ENCODE measurements around the gene GSC. TPM values are rescaled to one million over a fixed set of nuclear protein-coding genes. Genes with fewer than 3 reads are reported as not detected.

GSC gene
- total RNA-seq, 1 donor from 2014 or later: not detected

GRCh38 chr14:94771158-94771905 lies 1.4 kb upstream of the GSC start:
- no peaks in the 10 kb centered on the region for H3K79me2 ChIP-seq (ENCODE audit: insufficient read depth, low read length)
- H3K4me1 ChIP-seq (ENCODE audit: insufficient read depth, low read length): peaks cover 13% of the 10 kb centered on the region
- peak overlapping the region; percentile 53 for H3K27ac Mint-ChIP-seq (ENCODE audit: unreplicated experiment)
- peaks cover 2% of the 10 kb centered on the region for H3K36me3 Mint-ChIP-seq (ENCODE audit: low read depth, unreplicated experiment)
- H3K9me3 ChIP-seq (ENCODE audit: insufficient read depth, low read depth, low read length): peaks cover 5% of the 10 kb centered on the region
- no peak overlapping the region for H3K27ac ChIP-seq (ENCODE audit: low read depth, low read length)
- peaks cover 81% of the 10 kb centered on the region for H3K27me3 Mint-ChIP-seq (ENCODE audit: low read depth, unreplicated experiment)
- no peak overlapping the region for H3K4me3 ChIP-seq (ENCODE audit: insufficient read depth, low read depth, low read length)
- peaks cover 19% of the 10 kb centered on the region for H3K9me3 Mint-ChIP-seq (ENCODE audit: unreplicated experiment)
- H3K9ac ChIP-seq (ENCODE audit: low read length): no peak overlapping the region
- DNase-seq (ENCODE audit: low read depth) (no peak), FAIRE-seq (no peak)
- no peaks in the 10 kb centered on the region for H3K4me1 Mint-ChIP-seq (ENCODE audit: low read depth, unreplicated experiment)
- no peak overlapping the region for H2AFZ ChIP-seq (ENCODE audit: low read depth, low read length)
- H4K20me1 ChIP-seq (ENCODE audit: insufficient read depth, low read length): peaks cover 3% of the 10 kb centered on the region
- H3K4me3 Mint-ChIP-seq (ENCODE audit: unreplicated experiment): no peak overlapping the region
- peaks cover 86% of the 10 kb centered on the region for H3K27me3 ChIP-seq (ENCODE audit: insufficient read depth, low read length)
- peak; percentile 99 for TF ChIP-seq EZH2 (IDR thresholded peaks at IDR 0.05; ENCODE audit: insufficient read depth, low read length)
- no peak for TF ChIP-seq CTCF (IDR thresholded peaks at IDR 0.05; ENCODE audit: insufficient read depth, low read depth, low read length)
- H3K4me2 ChIP-seq (ENCODE audit: low read length): no peak overlapping the region
- H3K36me3 ChIP-seq (ENCODE audit: insufficient read depth, low read length): no peaks in the 10 kb centered on the region

GRCh38 chr14:94770815-94771157 lies 873 bp upstream of the GSC start:
- H4K20me1 ChIP-seq (ENCODE audit: insufficient read depth, low read length): peaks cover 3% of the 10 kb centered on the region
- peaks cover 12% of the 10 kb centered on the region for H3K4me1 ChIP-seq (ENCODE audit: insufficient read depth, low read length)
- peaks cover 89% of the 10 kb centered on the region for H3K27me3 ChIP-seq (ENCODE audit: insufficient read depth, low read length)
- peaks cover 19% of the 10 kb centered on the region for H3K9me3 Mint-ChIP-seq (ENCODE audit: unreplicated experiment)
- DNase-seq (ENCODE audit: low read depth) (no peak), FAIRE-seq (no peak)
- H3K36me3 Mint-ChIP-seq (ENCODE audit: low read depth, unreplicated experiment): peaks cover 2% of the 10 kb centered on the region
- peak overlapping the region; percentile 73 for H3K4me2 ChIP-seq (ENCODE audit: low read length)
- no peak overlapping the region for H3K9ac ChIP-seq (ENCODE audit: low read length)
- TF ChIP-seq EZH2 (IDR thresholded peaks at IDR 0.05; ENCODE audit: insufficient read depth, low read length): no peak
- no peak for TF ChIP-seq CTCF (IDR thresholded peaks at IDR 0.05; ENCODE audit: insufficient read depth, low read depth, low read length)
- H3K79me2 ChIP-seq (ENCODE audit: insufficient read depth, low read length): no peaks in the 10 kb centered on the region
- no peaks in the 10 kb centered on the region for H3K36me3 ChIP-seq (ENCODE audit: insufficient read depth, low read length)
- H3K27ac Mint-ChIP-seq (ENCODE audit: unreplicated experiment): peak overlapping the region; percentile 53
- H3K9me3 ChIP-seq (ENCODE audit: insufficient read depth, low read depth, low read length): peaks cover 5% of the 10 kb centered on the region
- H3K27me3 Mint-ChIP-seq (ENCODE audit: low read depth, unreplicated experiment): peaks cover 82% of the 10 kb centered on the region
- no peak overlapping the region for H3K27ac ChIP-seq (ENCODE audit: low read depth, low read length)
- peak overlapping the region; percentile 66 for H3K4me3 Mint-ChIP-seq (ENCODE audit: unreplicated experiment)
- no peak overlapping the region for H3K4me3 ChIP-seq (ENCODE audit: insufficient read depth, low read depth, low read length)
- H2AFZ ChIP-seq (ENCODE audit: low read depth, low read length): no peak overlapping the region
- H3K4me1 Mint-ChIP-seq (ENCODE audit: low read depth, unreplicated experiment): no peaks in the 10 kb centered on the region

- no peaks in the 10 kb centered on the region for H3K4me1 Mint-ChIP-seq (ENCODE audit: low read depth, unreplicated experiment)
- DNase-seq (ENCODE audit: low read depth): peak; percentile 23
- no peak overlapping the region for H2AFZ ChIP-seq (ENCODE audit: low read depth, low read length)
Measured at GRCh38 chr14:94770251-94770749, 387 bp upstream of the GSC start.

More at GRCh38 chr14:94770251-94770749, 387 bp upstream of the GSC start:
- FAIRE-seq: no peak
- Histone ChIP-seq H3K36me3 (ENCODE audit: insufficient read depth, low read length) (no peaks in the 10 kb centered on the region), H3K27me3 (ENCODE audit: insufficient read depth, low read length) (peaks cover 89% of the 10 kb centered on the region), H3K27ac (ENCODE audit: low read depth, low read length) (no peak overlapping the region), H3K9ac (ENCODE audit: low read length) (no peak overlapping the region), H3K4me1 (ENCODE audit: insufficient read depth, low read length) (peaks cover 7% of the 10 kb centered on the region), H4K20me1 (ENCODE audit: insufficient read depth, low read length) (peaks cover 3% of the 10 kb centered on the region), H3K79me2 (ENCODE audit: insufficient read depth, low read length) (no peaks in the 10 kb centered on the region), H3K4me3 (ENCODE audit: insufficient read depth, low read depth, low read length) (peak overlapping the region; percentile 37), H3K9me3 (ENCODE audit: insufficient read depth, low read depth, low read length) (peaks cover 5% of the 10 kb centered on the region), H3K4me2 (ENCODE audit: low read length) (peak overlapping the region; percentile 73)
- peaks cover 82% of the 10 kb centered on the region for H3K27me3 Mint-ChIP-seq (ENCODE audit: low read depth, unreplicated experiment)
- peak overlapping the region; percentile 53 for H3K27ac Mint-ChIP-seq (ENCODE audit: unreplicated experiment)
- peak overlapping the region; percentile 66 for H3K4me3 Mint-ChIP-seq (ENCODE audit: unreplicated experiment)
- peaks cover 2% of the 10 kb centered on the region for H3K36me3 Mint-ChIP-seq (ENCODE audit: low read depth, unreplicated experiment)
- peaks cover 19% of the 10 kb centered on the region for H3K9me3 Mint-ChIP-seq (ENCODE audit: unreplicated experiment)
- TF ChIP-seq EZH2 (IDR thresholded peaks at IDR 0.05; ENCODE audit: insufficient read depth, low read length): no peak
- TF ChIP-seq CTCF (IDR thresholded peaks at IDR 0.05; ENCODE audit: insufficient read depth, low read depth, low read length): no peak

Measured in astrocyte (in vitro differentiated cells and primary cell).